ENCODE results near the gene AK4.

Gene AK4

DNA sequence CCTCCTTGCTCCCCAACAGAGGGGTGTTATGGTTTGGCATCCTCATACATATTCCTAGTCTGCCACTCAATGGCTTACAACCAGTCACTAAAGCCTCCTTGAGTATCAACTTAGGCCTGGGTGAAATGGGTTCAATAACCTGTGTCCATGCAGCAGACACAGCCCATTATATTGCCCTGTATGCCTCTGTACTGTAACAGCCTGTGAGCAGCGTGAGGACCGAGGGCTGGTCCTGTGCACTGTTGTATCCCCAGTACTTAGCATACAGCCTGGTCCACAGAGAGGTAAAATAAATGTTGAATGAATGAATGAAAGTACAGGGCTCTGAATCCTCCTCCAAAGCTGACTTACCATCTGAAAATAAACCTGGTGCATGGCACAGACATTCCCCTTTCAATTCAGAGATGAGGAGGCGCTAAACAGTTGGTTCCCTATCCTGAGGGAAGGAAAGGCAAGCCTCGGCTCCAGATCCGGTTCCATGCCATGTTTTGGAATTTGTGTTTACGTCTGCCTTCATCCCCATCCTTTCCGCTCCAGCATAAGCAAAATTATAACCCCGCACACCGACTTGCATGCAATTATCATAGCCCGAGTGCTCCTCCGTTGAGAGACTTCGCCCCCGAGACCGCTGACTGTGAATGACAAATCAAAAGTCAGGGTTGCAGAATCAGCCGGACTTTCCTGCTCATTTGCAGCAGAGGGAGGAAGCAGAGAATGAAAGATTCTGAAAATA lies 116.4 kb downstream of the AK4 start:
- TF ChIP-seq, protein P1, sequence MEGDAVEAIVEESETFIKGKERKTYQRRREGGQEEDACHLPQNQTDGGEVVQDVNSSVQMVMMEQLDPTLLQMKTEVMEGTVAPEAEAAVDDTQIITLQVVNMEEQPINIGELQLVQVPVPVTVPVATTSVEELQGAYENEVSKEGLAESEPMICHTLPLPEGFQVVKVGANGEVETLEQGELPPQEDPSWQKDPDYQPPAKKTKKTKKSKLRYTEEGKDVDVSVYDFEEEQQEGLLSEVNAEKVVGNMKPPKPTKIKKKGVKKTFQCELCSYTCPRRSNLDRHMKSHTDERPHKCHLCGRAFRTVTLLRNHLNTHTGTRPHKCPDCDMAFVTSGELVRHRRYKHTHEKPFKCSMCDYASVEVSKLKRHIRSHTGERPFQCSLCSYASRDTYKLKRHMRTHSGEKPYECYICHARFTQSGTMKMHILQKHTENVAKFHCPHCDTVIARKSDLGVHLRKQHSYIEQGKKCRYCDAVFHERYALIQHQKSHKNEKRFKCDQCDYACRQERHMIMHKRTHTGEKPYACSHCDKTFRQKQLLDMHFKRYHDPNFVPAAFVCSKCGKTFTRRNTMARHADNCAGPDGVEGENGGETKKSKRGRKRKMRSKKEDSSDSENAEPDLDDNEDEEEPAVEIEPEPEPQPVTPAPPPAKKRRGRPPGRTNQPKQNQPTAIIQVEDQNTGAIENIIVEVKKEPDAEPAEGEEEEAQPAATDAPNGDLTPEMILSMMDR (IDR thresholded peaks at IDR 0.05; ENCODE audit: extremely low read depth, insufficient read depth, missing control alignments): no peak
- in situ Hi-C loops (cut with MboI; ENCODE audit: low pct_unique_long_range_greater_than_20kb, low sequenced_read_pairs, unreplicated experiment): no loop called here
- DNase-seq (ENCODE audit: low spot score): peak; percentile 19

DNA sequence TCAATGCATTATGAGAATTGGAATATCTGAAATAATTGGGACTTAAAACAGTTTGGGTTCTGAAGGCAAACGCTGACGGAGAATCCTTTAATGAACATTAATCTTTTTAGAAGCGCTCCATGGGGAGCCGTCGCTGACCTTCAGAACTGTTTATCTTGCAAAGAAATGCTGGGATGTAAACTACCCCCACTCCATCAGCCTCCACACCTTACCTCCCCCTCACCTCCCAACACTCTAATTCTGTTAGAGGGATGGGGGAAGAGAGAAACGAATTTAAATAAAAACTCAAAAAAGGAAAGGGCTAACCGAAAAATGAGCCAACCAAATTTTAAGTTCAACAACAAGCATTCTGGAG lies 117.3 kb downstream of the AK4 start:
- no peak for DNase-seq (ENCODE audit: low spot score)
- TF ChIP-seq, protein P1 (IDR thresholded peaks at IDR 0.05; ENCODE audit: extremely low read depth, insufficient read depth, missing control alignments): no peak
- in situ Hi-C loops (cut with MboI; ENCODE audit: low pct_unique_long_range_greater_than_20kb, low sequenced_read_pairs, unreplicated experiment): no loop called here

DNA sequence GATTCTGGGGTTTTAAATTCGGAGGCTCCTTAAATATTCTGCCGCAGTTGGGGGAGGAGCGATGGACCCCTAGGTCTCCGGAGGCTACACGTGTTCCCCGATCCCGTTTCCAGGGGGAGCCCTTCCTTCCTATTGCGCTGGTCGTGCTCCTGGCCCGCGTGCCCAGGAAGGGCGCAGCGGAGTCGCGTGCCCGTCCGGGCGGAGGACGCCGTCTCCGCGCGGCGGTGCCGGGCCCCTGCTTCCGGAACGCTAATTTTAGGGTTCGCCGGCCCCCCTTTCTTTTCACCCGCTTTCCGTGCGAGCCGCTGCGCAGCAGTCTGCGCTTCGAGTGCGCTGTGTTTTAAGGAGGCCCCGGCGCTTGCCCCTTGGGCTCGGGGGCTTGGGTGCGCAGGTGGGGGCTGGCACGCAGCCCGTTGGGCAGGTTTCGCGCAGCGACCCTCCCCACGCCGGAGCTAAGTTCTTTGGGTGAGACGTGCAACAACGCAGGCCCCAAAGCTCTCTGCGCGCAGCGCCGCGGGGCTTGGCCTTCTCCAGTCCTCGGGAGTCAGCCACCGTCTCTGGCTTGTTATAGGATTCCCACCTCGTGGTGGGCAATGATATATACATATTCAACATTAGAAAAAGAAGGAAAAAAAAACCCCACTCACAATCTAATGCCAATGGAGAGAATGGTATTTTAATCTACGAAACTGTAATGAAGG lies 117.8 kb downstream of the AK4 start:
- DNase-seq (ENCODE audit: low spot score): peak; percentile 45
- TF ChIP-seq, protein P1 (IDR thresholded peaks at IDR 0.05; ENCODE audit: extremely low read depth, insufficient read depth, missing control alignments): no peak
- in situ Hi-C loops (cut with MboI; ENCODE audit: low pct_unique_long_range_greater_than_20kb, low sequenced_read_pairs, unreplicated experiment): no loop called here

DNA sequence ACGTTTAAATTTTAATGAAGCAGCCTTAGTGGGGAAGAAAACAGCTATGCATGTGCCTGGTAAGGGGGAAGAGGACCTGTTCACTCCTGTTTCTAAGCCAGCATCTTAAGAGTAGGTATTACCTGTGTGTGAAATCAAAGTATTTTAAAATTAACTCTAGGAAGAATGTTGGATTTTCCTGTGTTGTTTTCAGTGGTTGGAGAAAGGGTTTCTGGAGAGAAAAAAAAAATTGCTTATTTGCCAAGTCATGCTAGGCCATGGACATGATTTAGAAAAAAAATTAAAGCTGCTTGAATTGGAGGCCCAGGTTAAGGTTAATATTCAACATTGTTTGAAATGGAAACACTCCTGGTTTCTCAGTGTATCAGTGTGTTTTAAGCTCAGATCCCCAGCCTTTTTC lies 118.5 kb downstream of the AK4 start:
- DNase-seq (ENCODE audit: low spot score): no peak
- in situ Hi-C loops (cut with MboI; ENCODE audit: low pct_unique_long_range_greater_than_20kb, low sequenced_read_pairs, unreplicated experiment): no loop called here
- TF ChIP-seq, protein P1 (IDR thresholded peaks at IDR 0.05; ENCODE audit: extremely low read depth, insufficient read depth, missing control alignments): no peak

DNA sequence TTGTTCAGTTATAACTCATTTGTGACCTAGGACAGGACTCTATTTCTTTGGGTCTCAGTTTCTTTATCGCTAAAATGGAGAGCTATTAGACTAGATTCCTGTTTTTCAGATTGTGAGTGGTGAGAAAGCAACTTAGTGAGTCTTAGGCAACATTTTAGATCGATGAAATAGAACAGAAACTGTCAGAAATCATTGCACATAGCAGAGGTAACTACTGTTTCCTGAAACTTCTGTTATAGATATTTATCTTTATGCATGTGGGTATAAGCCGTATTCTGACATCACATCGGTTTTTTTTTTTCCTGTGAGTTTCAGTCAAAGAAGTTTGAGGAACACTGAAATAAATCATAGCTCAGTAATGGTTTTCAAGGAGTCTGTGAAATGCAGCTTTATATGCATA lies 119.3 kb downstream of the AK4 start:
- TF ChIP-seq, protein P1 (IDR thresholded peaks at IDR 0.05; ENCODE audit: extremely low read depth, insufficient read depth, missing control alignments): no peak

DNA sequence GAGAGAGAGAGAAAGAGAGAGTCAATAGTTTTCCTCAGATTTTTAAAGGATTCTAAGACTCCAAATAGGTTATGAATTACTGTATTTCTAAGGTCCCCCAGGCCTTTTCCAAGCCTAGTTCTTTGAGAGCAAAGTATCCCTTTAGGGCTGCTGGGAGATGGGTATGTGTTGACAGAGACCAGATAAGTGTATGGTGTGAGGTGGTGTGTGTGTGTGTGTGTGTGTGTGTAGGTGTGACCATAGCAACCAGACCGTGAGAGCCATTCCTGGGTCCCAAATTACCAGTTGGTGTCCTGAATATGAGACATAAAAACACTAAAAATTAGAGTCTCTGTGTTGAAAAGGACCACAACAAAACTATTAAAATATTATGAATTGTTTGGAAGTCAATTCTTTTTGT lies 119.7 kb downstream of the AK4 start:
- no peak for DNase-seq (ENCODE audit: low spot score)
- TF ChIP-seq, protein P1 (IDR thresholded peaks at IDR 0.05; ENCODE audit: extremely low read depth, insufficient read depth, missing control alignments): no peak
- in situ Hi-C loops (cut with MboI; ENCODE audit: low pct_unique_long_range_greater_than_20kb, low sequenced_read_pairs, unreplicated experiment): no loop called here

More for the DNA sequence above, 119.3 kb downstream of the AK4 start:
- in situ Hi-C loops (cut with MboI; ENCODE audit: low pct_unique_long_range_greater_than_20kb, low sequenced_read_pairs, unreplicated experiment): no loop called here
- peak; percentile 14 for DNase-seq (ENCODE audit: low spot score)
